PC-9 (cell line): ENCODE data around the gene KIAA1671.

Source experiments
- EZH2 ChIP-seq: fragments of 200-600 bp; sonication (generic); IDR thresholded peaks from 2 replicates; pipeline ENCODE4 v1.8.0; 2017; ENCODE audit warnings: antibody characterized with exemption, low read depth
- TF ChIP-seq, protein P1 (sequence below): fragments of 200-600 bp; sonication (generic); conservative IDR thresholded peaks from 2 replicates; pipeline ENCODE4 v1.6.1; 2017; ENCODE audit warnings: mixed run types, antibody characterized with exemption, mild to moderate bottlenecking, moderate library complexity

DNA sequence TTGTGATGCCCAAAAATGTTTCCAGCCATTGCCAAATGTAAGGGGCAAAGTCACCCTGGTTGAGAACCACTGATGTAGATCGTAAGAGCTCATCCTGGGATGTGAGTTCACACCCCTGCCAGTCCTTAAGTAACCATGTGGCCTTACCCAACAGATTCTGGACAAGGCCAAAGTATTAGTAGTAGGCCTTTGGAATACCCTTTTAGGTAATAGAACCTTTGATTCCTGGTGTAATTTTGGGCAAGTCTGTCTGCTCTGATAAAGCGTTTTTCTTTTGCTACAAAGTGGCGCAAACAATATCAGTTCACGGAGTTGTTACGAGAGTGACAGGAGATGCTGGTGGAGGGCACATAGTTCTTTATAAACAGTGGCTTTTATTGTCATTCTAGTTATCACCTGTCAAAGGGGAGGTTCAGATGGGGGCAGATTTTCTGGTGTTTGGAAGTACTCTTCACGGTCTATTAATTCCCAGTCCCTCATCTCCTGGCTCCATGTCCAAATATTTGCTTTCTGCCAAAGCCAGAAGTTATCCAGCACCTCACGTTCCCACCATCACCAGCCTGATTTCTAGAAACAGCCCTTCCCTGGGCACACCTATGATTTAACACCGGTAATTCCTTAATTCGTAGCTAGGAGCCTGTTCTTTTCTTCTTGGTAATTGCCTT lies 173.3 kb downstream of the KIAA1671 start:
- TF ChIP-seq, protein P1, sequence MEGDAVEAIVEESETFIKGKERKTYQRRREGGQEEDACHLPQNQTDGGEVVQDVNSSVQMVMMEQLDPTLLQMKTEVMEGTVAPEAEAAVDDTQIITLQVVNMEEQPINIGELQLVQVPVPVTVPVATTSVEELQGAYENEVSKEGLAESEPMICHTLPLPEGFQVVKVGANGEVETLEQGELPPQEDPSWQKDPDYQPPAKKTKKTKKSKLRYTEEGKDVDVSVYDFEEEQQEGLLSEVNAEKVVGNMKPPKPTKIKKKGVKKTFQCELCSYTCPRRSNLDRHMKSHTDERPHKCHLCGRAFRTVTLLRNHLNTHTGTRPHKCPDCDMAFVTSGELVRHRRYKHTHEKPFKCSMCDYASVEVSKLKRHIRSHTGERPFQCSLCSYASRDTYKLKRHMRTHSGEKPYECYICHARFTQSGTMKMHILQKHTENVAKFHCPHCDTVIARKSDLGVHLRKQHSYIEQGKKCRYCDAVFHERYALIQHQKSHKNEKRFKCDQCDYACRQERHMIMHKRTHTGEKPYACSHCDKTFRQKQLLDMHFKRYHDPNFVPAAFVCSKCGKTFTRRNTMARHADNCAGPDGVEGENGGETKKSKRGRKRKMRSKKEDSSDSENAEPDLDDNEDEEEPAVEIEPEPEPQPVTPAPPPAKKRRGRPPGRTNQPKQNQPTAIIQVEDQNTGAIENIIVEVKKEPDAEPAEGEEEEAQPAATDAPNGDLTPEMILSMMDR: no peak
- TF ChIP-seq EZH2: no peak
